A549 (cell line): ENCODE measurements around the gene KLF2. TPM values are rescaled to one million over a fixed set of nuclear protein-coding genes. Genes with fewer than 3 reads are reported as not detected.

Experiments
- ATAC-seq, 2 experiments: fragments of 200-7000 bp in 1 of 2; fragments of >200 bp in 1 of 2; cut with Nextera tagmentation in 1 of 2; cut with Tn5 transposase in 1 of 2; 3 replicates each; pipeline versions ENCODE4 v1.8.0 to v1.9.1; 2018 to 2020; ENCODE audit warnings: mild to moderate bottlenecking in 1 of 2, moderate library complexity in 1 of 2
- CTCF ChIA-PET: fragments of 300-600 bp; sonication (Branson Sonifier 250); formaldehyde crosslinking; extraction: SDS; loops from one replicate; lab custom pipeline; 2021; ENCODE audit warnings: antibody characterized with exemption, inconsistent platforms; lab: Yijun Ruan, JAX
- POLR2A ChIA-PET: fragments of 350-600 bp; formaldehyde crosslinking; extraction: SDS; loops from one replicate; lab custom pipeline; 2021; ENCODE audit warnings: antibody characterized with exemption, inconsistent platforms; lab: Yijun Ruan, JAX
- DNase-seq, 2 experiments: peaks; one replicate each; pipeline versions ENCODE4 v3.0.0 to v3.0.0-alpha.2; 2011 to 2016; ENCODE audit warnings: low read depth in 1 of 2, low spot score in 1 of 2
- FAIRE-seq: peaks from 2 replicates; lab custom pipeline; 2011; peaks lifted over from hg19 to GRCh38; lab: Jason Lieb, UNC
- H3K27ac ChIP-seq, 2 experiments: fragments of >200 bp; sonication (Bioruptor Twin); formaldehyde crosslinking; 3 replicates each; pipeline ENCODE4 v1.5.1; 2016 to 2017
- H3K4me1 ChIP-seq: fragments of >200 bp; sonication (Bioruptor Twin); formaldehyde crosslinking; 3 replicates; pipeline ENCODE4 v1.6.1; 2016
- H3K4me2 ChIP-seq: fragments of >200 bp; sonication (Bioruptor Twin); formaldehyde crosslinking; 3 replicates; pipeline ENCODE4 v1.6.1; 2016
- H3K4me3 ChIP-seq: fragments of >200 bp; sonication (Bioruptor Twin); formaldehyde crosslinking; 3 replicates; pipeline ENCODE4 v1.5.1; 2016
- H3K9me3 ChIP-seq: fragments of >200 bp; sonication (Bioruptor Twin); formaldehyde crosslinking; 3 replicates; pipeline ENCODE4 v1.6.1; 2016
- ATOH8 ChIP-seq: fragments of 250-450 bp; sonication (Bioruptor Pico); IDR thresholded peaks from 2 replicates; pipeline ENCODE4 v1.5.0; 2020; ENCODE audit warnings: low read depth, mild to moderate bottlenecking, moderate library complexity
- CBX2 ChIP-seq: fragments of 200-600 bp; sonication (generic); IDR thresholded peaks from 2 replicates; pipeline ENCODE4 v1.6.1; 2016; ENCODE audit warnings: low read depth, mild to moderate bottlenecking, borderline replicate concordance
- CEBPB ChIP-seq, 2 experiments: fragments of >200 bp in 1 of 2; sonication (Bioruptor Twin) in 1 of 2; formaldehyde crosslinking in 1 of 2; IDR thresholded peaks; 2 replicates each; pipeline ENCODE4 v1.6.1; 2012 to 2016
- CHD2 ChIP-seq: fragments of 150-350 bp; IDR thresholded peaks from 2 replicates; pipeline ENCODE4 v1.6.1; 2014; ENCODE audit warnings: low read length; ENCODE audit not compliant: partially characterized antibody
- HDAC2 ChIP-seq: fragments of 200-600 bp; sonication (generic); IDR thresholded peaks from 2 replicates; pipeline ENCODE4 v1.6.1; 2016
- HOXA7 ChIP-seq: fragments of 250-450 bp; sonication (Bioruptor Pico); IDR thresholded peaks from 2 replicates; pipeline ENCODE4 v1.5.0; 2020; ENCODE audit warnings: mild to moderate bottlenecking, moderate library complexity
- HOXB13 ChIP-seq: fragments of 250-450 bp; sonication (Bioruptor Pico); IDR thresholded peaks from 2 replicates; pipeline ENCODE4 v1.5.0; 2020; ENCODE audit warnings: low read depth, mild to moderate bottlenecking, moderate library complexity
- HOXB5 ChIP-seq: fragments of 250-450 bp; sonication (Bioruptor Pico); IDR thresholded peaks from 2 replicates; pipeline ENCODE4 v1.5.0; 2020; ENCODE audit warnings: mild to moderate bottlenecking, moderate library complexity
- MAZ ChIP-seq: fragments of 150-350 bp; IDR thresholded peaks from 2 replicates; pipeline ENCODE4 v1.6.1; 2014; ENCODE audit warnings: antibody characterized with exemption, low read depth, low read length, borderline replicate concordance
- RAD21 ChIP-seq, 2 experiments: fragments of >200 bp in 1 of 2; sonication (Bioruptor Twin) in 1 of 2; formaldehyde crosslinking in 1 of 2; IDR thresholded peaks in 1 of 2; conservative IDR thresholded peaks in 1 of 2; 2 replicates in 1 of 2; 3 replicates in 1 of 2; pipeline ENCODE4 v1.6.1; 2012 to 2018; ENCODE audit warnings: inconsistent platforms in 1 of 2
- RARB ChIP-seq: fragments of 250-450 bp; sonication (Bioruptor Pico); IDR thresholded peaks from 2 replicates; pipeline ENCODE4 v1.8.0; 2021; ENCODE audit warnings: mild to moderate bottlenecking, moderate library complexity
- RCOR1 ChIP-seq: fragments of 150-350 bp; IDR thresholded peaks from 2 replicates; pipeline ENCODE4 v1.6.1; 2014; ENCODE audit warnings: antibody characterized with exemption, low read length, low read depth
- REST ChIP-seq: fragments of 200-600 bp; sonication (generic); IDR thresholded peaks from 2 replicates; pipeline ENCODE4 v1.6.1; 2016; ENCODE audit warnings: antibody characterized with exemption, mild to moderate bottlenecking, moderate library complexity
- RNF2 ChIP-seq: fragments of 200-600 bp; sonication (generic); IDR thresholded peaks from 2 replicates; pipeline ENCODE4 v1.6.1; 2016; ENCODE audit warnings: low read depth, mild to moderate bottlenecking, antibody characterized with exemption, moderate library complexity, borderline replicate concordance
- SREBF2 ChIP-seq: fragments of 450-650 bp; IDR thresholded peaks from 2 replicates; pipeline ENCODE4 v1.6.1; 2014; ENCODE audit warnings: mild to moderate bottlenecking, moderate library complexity
- TFCP2L1 ChIP-seq: fragments of 250-450 bp; sonication (Bioruptor Pico); IDR thresholded peaks from 2 replicates; pipeline ENCODE4 v1.5.0; 2021; ENCODE audit warnings: mild to moderate bottlenecking
- TP53 ChIP-seq: fragments of 250-450 bp; sonication (Bioruptor Pico); IDR thresholded peaks from 2 replicates; pipeline ENCODE4 v1.5.0; 2021; ENCODE audit warnings: mild to moderate bottlenecking, moderate library complexity
- ZFP36 ChIP-seq: fragments of 450-650 bp; IDR thresholded peaks from 2 replicates; pipeline ENCODE4 v1.6.1; 2014; ENCODE audit warnings: borderline replicate concordance; ENCODE audit not compliant: partially characterized antibody
- WGBS: methylation state at CpG from one replicate; pipeline ENCODE4 v1.1.6; 2017; ENCODE audit errors: missing lambda C conversion rate; 5-methylcytosine and 5-hydroxymethylcytosine counted together
- polyA plus RNA-seq, 4 experiments: library from polyadenylated mRNA; depleted of rRNA in 3 of 4; stranded (reverse); fragments of >200 nt; fragmentation: RNase III in 1 of 4; extraction: RNeasy Plus Mini Kit Qiagen cat#74134 plus additional on column Dnase treatment in 1 of 4; gene quantifications; 2 replicates in 3 of 4; 3 replicates in 1 of 4; pipeline ENCODE4 v1.2.3, GENCODE V29; 2011 to 2017
- TF ChIP-seq, protein P1 (sequence below): IDR thresholded peaks from 2 replicates; pipeline ENCODE4 v1.6.1; 2012

The KLF2 gene
- polyA plus RNA-seq, 2 of the 4 experiments (the other 2 are of a cell fraction) = 3.4 to 6.9 TPM

GRCh38 chr19:16316506-16316882 is 8.1 kb upstream of the KLF2 start:
- H3K4me2 ChIP-seq = no peak overlapping the region
- no peak overlapping the region for H3K4me3 ChIP-seq
- CTCF ChIA-PET = interaction anchor here (0.7 kb wide), 1 partner anchor 15 kb away, joined by 3 read pairs; no protein-coding TSS in a partner anchor
- no peak for TF ChIP-seq ATOH8
- no peak for TF ChIP-seq HOXB5
- no peak for TF ChIP-seq MAZ
- no peak for TF ChIP-seq HOXA7 (CRISPR knock-in tag)
- no peak for TF ChIP-seq TP53
- no peak for TF ChIP-seq ZFP36
- TF ChIP-seq RAD21 (conservative IDR thresholded peaks at IDR 0.05 in 1 of 2, IDR thresholded peaks at IDR 0.05 in 1 of 2) = no peak
- TF ChIP-seq, all 56 proteins: peak for 0
- WGBS = 79% methylated on average over 3 of the region's 3 CpGs
- no peak overlapping the region for H3K27ac ChIP-seq
- no peaks in the 10 kb centered on the region for H3K4me1 ChIP-seq
- no peak for DNase-seq
- ATAC-seq = no peak
- H3K9me3 ChIP-seq = no peaks in the 10 kb centered on the region
- POLR2A ChIA-PET = interaction anchor here (1.4 kb wide), 1 partner anchor 8 kb away, joined by 10 read pairs; the partner anchor contains the start of gene KLF2
- no peak for FAIRE-seq

DNA sequence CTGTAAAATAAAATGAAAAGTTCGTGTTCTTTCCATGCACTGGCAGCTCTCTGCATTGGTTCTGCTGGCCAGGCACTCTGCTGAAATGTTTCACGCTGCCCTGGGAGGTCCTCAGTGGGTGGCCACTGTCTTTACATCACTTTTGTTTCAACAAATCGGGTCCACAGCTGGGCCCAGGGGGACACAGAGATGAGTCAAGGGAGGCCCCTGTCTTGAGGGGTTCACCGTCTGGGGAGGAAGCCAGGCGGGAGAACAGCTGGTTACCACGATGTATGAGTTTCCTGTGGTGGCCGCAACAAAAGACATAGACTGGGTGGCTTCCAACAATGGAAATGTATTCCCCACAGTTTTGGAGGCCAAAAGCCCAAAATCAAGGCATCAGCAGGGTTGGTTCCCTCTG is 5.1 kb upstream of the KLF2 start:
- CTCF ChIA-PET = no interaction called here
- Histone ChIP-seq H3K4me2 (no peak overlapping the region), H3K4me1 (no peaks in the 10 kb centered on the region), H3K9me3 (no peaks in the 10 kb centered on the region), H3K4me3 (no peak overlapping the region), H3K27ac (no peak overlapping the region)
- ATAC-seq = no peak
- TF ChIP-seq MAZ (no peak), CBX2 (no peak), RCOR1 (no peak), SREBF2 (no peak), ATOH8 (no peak), CEBPB (IDR thresholded peaks at IDR 0.05) (no peak), RAD21 (conservative IDR thresholded peaks at IDR 0.05 in 1 of 2, IDR thresholded peaks at IDR 0.05 in 1 of 2) (no peak), RNF2 (no peak), REST (no peak), HOXB13 (CRISPR knock-in tag) (no peak), RARB (no peak)
- TF ChIP-seq, protein P1, sequence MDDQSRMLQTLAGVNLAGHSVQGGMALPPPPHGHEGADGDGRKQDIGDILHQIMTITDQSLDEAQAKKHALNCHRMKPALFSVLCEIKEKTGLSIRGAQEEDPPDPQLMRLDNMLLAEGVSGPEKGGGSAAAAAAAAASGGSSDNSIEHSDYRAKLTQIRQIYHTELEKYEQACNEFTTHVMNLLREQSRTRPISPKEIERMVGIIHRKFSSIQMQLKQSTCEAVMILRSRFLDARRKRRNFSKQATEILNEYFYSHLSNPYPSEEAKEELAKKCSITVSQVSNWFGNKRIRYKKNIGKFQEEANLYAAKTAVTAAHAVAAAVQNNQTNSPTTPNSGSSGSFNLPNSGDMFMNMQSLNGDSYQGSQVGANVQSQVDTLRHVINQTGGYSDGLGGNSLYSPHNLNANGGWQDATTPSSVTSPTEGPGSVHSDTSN = no peak
- FAIRE-seq = no peak
- 65% methylated on average over 6 of the region's 7 CpGs for WGBS
- POLR2A ChIA-PET = no interaction called here
- DNase-seq = no peak

DNA sequence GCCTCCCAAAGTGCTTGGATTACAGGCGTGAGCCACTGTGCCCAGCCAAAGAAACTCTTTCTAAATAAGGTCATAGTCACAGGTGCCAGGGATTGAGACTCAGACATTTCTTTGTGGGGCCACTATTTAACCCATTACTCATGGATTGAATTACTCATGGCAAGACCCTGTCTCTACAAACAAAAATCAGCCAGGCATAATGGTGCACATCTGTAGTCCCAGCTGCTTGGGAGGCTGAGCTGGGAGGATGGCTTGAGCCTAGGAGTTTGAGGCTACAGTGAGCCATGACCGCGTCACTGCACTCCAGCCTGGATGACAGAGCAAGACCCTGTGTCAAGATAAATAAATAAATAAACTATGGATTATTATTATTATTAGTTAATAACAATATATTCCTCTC is 3.6 kb upstream of the KLF2 start:
- no peak overlapping the region for H3K4me2 ChIP-seq
- ATAC-seq = no peak
- TF ChIP-seq TFCP2L1 (CRISPR knock-in tag) (no peak), CEBPB (IDR thresholded peaks at IDR 0.05) (no peak), CHD2 (no peak), HDAC2 (no peak)
- WGBS = 74% methylated on average over 3 of the region's 3 CpGs
- H3K4me3 ChIP-seq = no peak overlapping the region
- no peaks in the 10 kb centered on the region for H3K9me3 ChIP-seq
- ChIA-PET POLR2A (no interaction called here), CTCF (interaction anchor here (2.1 kb wide), 1 partner anchor 62 kb away, joined by 4 read pairs; no protein-coding TSS in a partner anchor)
- no peak for FAIRE-seq
- no peaks in the 10 kb centered on the region for H3K4me1 ChIP-seq
- DNase-seq = no peak
- H3K27ac ChIP-seq = no peak overlapping the region
